Ovary (tissue), 3 donors: ENCODE measurements around the gene SPAG9.

Experiments
- CTCF ChIP-seq, 3 donors: fragments of 450-650 bp in 2 of 3; fragments of 200-600 bp in 1 of 3; IDR thresholded peaks; one replicate each; pipeline versions ENCODE4 v1.5.1 to v1.8.0; 2016 to 2022; ENCODE audit warnings: antibody characterized with exemption in 3 of 3, mild to moderate bottlenecking in 1 of 3
- POLR2A ChIP-seq: fragments of 450-650 bp; IDR thresholded peaks from one replicate; pipeline ENCODE4 v1.6.1; 2017; ENCODE audit warnings: antibody characterized with exemption, mild to moderate bottlenecking, moderate library complexity
- donor health status: DM: no; HTN: no; CAD: no.

- TF ChIP-seq CTCF (IDR thresholded peaks at IDR 0.05) (no peak), POLR2A (no peak)
Measured at GRCh38 chr17:51012538-51012937, 108.1 kb downstream of the SPAG9 start.
